Retinal pigment epithelial cell (primary cell): ENCODE results near the gene WFDC11.

Source experiments
- DNase-seq: peaks from one replicate; pipeline ENCODE4 v3.0.0-alpha.2; 2010; ENCODE audit warnings: low read depth
- H3K4me3 ChIP-seq: 2 replicates; pipeline ENCODE4 v1.5.1; 2011; ENCODE audit warnings: mild to moderate bottlenecking, low read length, control low read depth, moderate library complexity
- CTCF ChIP-seq: conservative IDR thresholded peaks from 2 replicates; pipeline ENCODE4 v1.5.1; 2011; ENCODE audit warnings: low read depth, low read length, control low read depth, inconsistent platforms

The WFDC11 gene

DNA sequence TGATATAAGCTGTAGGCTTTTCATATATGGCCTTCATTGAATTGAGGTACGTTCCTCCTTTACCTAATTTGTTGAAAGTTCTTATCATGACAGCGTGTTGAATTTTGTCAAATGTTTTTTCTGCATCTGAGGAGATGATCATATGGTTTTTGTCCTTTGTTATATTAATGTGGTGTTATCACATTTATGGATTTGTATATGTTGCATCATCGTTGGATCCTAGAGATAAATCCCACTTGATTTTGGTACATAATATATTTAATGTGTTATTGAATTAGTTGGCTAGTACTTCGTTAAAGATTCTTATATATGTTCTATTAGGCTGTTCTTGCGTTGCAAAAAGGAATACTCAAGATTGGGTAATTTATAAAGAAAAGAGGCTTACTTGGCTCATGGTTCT is 30.4 kb downstream of the WFDC11 start:
- no peak overlapping the region for H3K4me3 ChIP-seq
- no peak for TF ChIP-seq CTCF

DNA sequence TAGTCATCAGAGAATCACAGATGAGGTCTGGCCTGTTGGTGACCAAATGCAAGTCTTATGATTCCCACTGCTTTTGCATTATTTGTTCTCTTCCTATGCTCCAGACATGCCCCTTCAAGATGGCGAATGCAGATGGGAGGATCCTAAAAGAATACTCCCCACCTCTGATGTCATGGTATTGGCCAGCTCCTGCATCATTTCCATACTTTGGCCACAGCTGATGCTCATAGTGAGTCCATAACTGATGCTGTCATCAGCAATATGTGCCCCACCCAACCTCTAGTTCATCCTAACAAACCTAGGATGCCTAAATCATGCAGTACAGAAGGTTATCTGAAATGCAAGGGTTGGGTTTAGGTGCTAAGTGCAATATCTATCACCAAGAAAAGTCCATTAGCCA is 33.5 kb downstream of the WFDC11 start:
- H3K4me3 ChIP-seq, result no peak overlapping the region
- no peak for TF ChIP-seq CTCF
- DNase-seq, result no peak

More for the DNA sequence above, 30.4 kb downstream of the WFDC11 start:
- no peak for DNase-seq

- DNase-seq, result no peak
- H3K4me3 ChIP-seq, result no peak within 1 kb of the TSS
- no peak for TF ChIP-seq CTCF
Measured at GRCh38 chr20:45631184-45631583, 38.9 kb downstream of the WFDC11 start, which contains the start of gene WFDC9. Gene WFDC9 (minus strand): TSS chr20:45631284. CDS start chr20:45610181, 21,103 bp downstream.

DNA sequence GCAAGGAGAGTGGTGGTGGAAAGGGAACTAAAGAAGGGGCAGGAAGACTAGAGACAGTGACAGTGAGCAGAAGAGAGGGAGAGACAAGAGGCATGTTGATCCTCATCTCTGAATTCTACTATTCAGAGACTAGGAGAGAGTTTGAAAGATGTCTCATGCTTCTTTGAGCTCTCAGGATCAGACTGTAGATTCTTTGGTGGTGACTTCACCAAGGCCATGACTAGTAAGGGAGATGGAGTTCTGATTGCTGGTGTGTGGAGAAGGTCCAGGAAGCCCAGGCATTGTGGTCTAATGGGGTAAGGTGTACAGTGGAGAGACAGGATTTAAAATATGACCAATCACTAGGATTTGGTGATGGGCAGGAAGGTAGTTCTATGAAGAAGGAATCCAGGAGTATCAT is 39.7 kb downstream of the WFDC11 start:
- TF ChIP-seq CTCF, result no peak
- DNase-seq, result no peak
- no peak overlapping the region for H3K4me3 ChIP-seq

- DNase-seq, result peak; percentile 2
- TF ChIP-seq CTCF, result peak; percentile 85
- H3K4me3 ChIP-seq, result no peak within 1 kb of the TSS
Measured at GRCh38 chr20:45629496-45630100, 40.4 kb downstream of the WFDC11 start, which contains the start of gene WFDC10A. Gene WFDC10A (plus strand): TSS chr20:45629739. CDS start chr20:45629814, 75 bp downstream.

DNA sequence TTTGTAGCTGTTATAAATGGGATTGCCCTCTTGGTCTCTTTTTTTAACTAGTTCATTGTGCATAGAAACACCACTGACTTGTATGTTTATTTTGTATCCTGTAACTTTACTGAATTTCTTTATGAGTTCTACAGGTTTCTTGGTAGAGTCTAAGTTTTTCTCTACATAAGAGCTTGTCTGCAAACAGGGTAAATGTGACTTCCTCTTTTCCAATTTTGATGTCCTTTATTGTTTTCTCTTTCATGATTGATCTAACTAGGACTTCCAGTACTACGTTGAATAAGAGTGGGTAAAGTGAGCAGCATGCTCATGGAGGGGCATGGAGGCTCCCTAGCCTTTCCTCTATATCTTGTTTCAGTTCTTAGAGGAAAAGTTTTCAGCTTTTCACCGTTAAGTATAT is 43.5 kb downstream of the WFDC11 start:
- no peak overlapping the region for H3K4me3 ChIP-seq
- no peak for DNase-seq
- no peak for TF ChIP-seq CTCF

GRCh38 chr20:45621593-45621992 is 48.4 kb downstream of the WFDC11 start:
- no peak for DNase-seq
- no peak for TF ChIP-seq CTCF
- H3K4me3 ChIP-seq, result no peak overlapping the region
